Panc1 (cell line): ENCODE data around the gene SERTAD1. TPM values are rescaled to one million over a fixed set of nuclear protein-coding genes. Genes with fewer than 3 reads are reported as not detected.

ENCODE experiments used
- ATAC-seq: fragments of 200-7000 bp; cut with Tn5 transposase; 2 replicates; pipeline ENCODE4 v1.9.1; 2020; ENCODE audit warnings: mild to moderate bottlenecking, moderate library complexity
- BruUV-seq: library from RNA; stranded (reverse); fragments of 400-500 nt; replicated peaks from 2 replicates; lab custom pipeline; 2021; lab: Mats Ljungman, UMichigan
- CTCF ChIA-PET: fragments of 300-600 bp; sonication (Branson Sonifier 250); formaldehyde crosslinking; loops from one replicate; lab custom pipeline; 2022; ENCODE audit warnings: antibody characterized with exemption; lab: Charles Lee
- POLR2A ChIA-PET: fragments of 300-600 bp; sonication (Branson Sonifier 250); formaldehyde crosslinking; loops from one replicate; lab custom pipeline; 2022; ENCODE audit warnings: antibody characterized with exemption; lab: Charles Lee
- DNase-seq: peaks from one replicate; pipeline ENCODE4 v3.0.0-alpha.2; 2010; ENCODE audit warnings: low read depth, low spot score
- H3K27ac ChIP-seq: 2 replicates; pipeline ENCODE4 v1.5.1; 2011; ENCODE audit warnings: mild to moderate bottlenecking, low read length, inconsistent platforms
- H3K27me3 ChIP-seq: fragments of 200-500 bp; sonication (Bioruptor generic); 2 replicates; pipeline ENCODE4 v1.6.0; 2014; ENCODE audit warnings: low read length, inconsistent platforms; ENCODE audit not compliant: control insufficient read depth, insufficient read depth
- H3K36me3 ChIP-seq: fragments of 200-500 bp; sonication (Bioruptor generic); 2 replicates; pipeline ENCODE4 v1.5.1; 2014; ENCODE audit warnings: inconsistent platforms, mild to moderate bottlenecking, low read length, moderate library complexity; ENCODE audit not compliant: control insufficient read depth, insufficient read depth
- H3K4me1 ChIP-seq: 2 replicates; pipeline ENCODE4 v1.5.1; 2011; ENCODE audit warnings: inconsistent platforms, mild to moderate bottlenecking, low read length, moderate library complexity; ENCODE audit not compliant: control insufficient read depth, insufficient read depth
- H3K4me3 ChIP-seq, 2 experiments: 2 replicates each; pipeline ENCODE4 v1.5.1; 2011 to 2012; ENCODE audit warnings: low read depth in 2 of 2, low read length in 2 of 2, mild to moderate bottlenecking in 2 of 2, inconsistent platforms in 1 of 2, moderate library complexity in 1 of 2
- H3K9me3 ChIP-seq: fragments of 200-500 bp; sonication (Bioruptor generic); 2 replicates; pipeline ENCODE4 v1.5.1; 2014; ENCODE audit warnings: low read depth, mild to moderate bottlenecking, inconsistent platforms, low read length, moderate library complexity; ENCODE audit not compliant: control insufficient read depth, insufficient read depth
- POLR2AphosphoS5 ChIP-seq: IDR thresholded peaks from 2 replicates; pipeline ENCODE4 v1.6.1; 2012; ENCODE audit warnings: mild to moderate bottlenecking, low read depth, low read length, moderate library complexity
- SIN3A ChIP-seq: IDR thresholded peaks from 2 replicates; pipeline ENCODE4 v1.6.1; 2012; ENCODE audit warnings: low read depth, mild to moderate bottlenecking, low read length, moderate library complexity, borderline replicate concordance; ENCODE audit not compliant: insufficient read depth
- TCF7L2 ChIP-seq: IDR thresholded peaks from 2 replicates; pipeline ENCODE4 v1.6.1; 2011; ENCODE audit warnings: mild to moderate bottlenecking, low read depth, low read length, inconsistent platforms
- in situ Hi-C: cut with HindIII; loops from 2 replicates; pipeline ENCODE4 v1.10.0; 2016; ENCODE audit warnings: low sequenced_read_pairs, low pct_unique_long_range_greater_than_20kb
- intact Hi-C: fragments of 100-400 bp; cut with micrococcal nuclease; formaldehyde crosslinking; loops from one replicate; pipeline ENCODE4 v1.10.0; 2022; ENCODE audit not compliant: unreplicated experiment
- total RNA-seq: library from RNA; stranded (reverse); gene quantifications from one replicate; pipeline ENCODE4 v1.2.1, GENCODE V29; 2021; ENCODE audit not compliant: unreplicated experiment
- TF ChIP-seq, protein P1 (sequence below), 2 experiments: IDR thresholded peaks; 2 replicates each; pipeline ENCODE4 v1.6.1; 2011 to 2012; ENCODE audit warnings: low read depth in 2 of 2, control low read depth in 1 of 2, low read length in 1 of 2, mild to moderate bottlenecking in 1 of 2, moderate library complexity in 1 of 2; ENCODE audit not compliant: insufficient read depth in 1 of 2
- TF ChIP-seq, protein P2 (sequence below): fragments of 450-650 bp; IDR thresholded peaks from 2 replicates; pipeline ENCODE4 v1.5.1; 2017; ENCODE audit warnings: mild to moderate bottlenecking

SERTAD1 gene
- total RNA-seq, 1 experiment from 2014 or later = 13.4 TPM

DNA sequence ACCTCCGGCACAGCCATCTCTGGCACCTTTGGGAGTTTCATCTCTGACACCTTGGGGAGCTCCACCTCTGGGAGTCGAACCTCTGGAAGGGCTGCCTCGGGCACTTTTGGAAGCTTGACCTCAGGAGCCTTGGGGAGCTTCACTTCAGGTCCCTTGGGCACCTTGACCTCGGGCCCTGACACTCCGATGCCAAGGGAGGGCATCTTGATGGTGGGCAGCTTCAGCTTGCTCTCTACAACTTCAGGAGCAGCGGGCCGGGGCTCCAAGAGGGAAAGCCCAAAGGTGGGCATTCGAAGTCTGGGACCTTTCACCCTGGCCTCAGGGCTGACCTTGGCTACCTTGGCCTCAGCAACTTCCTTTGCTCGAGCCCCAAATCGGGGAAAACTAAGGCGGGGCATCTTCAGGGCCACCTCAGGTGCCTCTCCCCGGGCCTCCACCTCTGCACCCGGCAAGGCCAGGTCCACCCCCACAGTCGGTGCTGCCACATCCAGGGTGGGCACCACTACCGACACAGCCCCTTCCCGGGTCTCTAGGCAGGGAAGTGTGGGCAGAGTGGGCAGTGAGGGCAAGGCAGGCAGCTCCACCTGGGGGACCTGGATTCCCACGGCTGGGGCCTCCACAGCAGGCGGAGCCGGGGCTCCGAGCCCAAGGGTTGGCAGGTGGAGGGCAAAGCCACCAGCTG lies 28.8 kb downstream of the SERTAD1 start:
- CTCF ChIA-PET = interaction anchor here (0.5 kb wide), 1 partner anchor 20 kb away, joined by 3 read pairs; no protein-coding TSS in a partner anchor
- no TSS peak for BruUV-seq
- in situ Hi-C loops = no loop called here

DNA sequence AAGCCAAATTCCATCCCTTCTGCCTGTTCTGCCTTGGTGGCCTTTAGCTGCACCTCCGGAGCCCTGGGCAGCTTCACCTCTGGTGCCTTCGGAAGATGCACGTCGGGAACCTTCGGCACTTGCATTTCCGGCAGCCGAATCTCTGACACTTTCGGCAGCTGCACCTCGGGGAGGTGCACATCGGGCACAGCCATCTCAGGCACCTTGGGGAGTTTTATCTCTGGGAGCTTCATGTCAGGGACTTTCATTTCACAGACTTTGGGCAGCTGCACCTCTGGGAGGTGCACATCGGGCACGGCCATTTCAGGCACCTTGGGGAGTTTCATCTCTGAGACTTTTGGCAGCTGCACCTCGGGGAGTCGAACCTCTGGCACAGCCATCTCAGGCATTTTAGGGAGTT lies 29.8 kb downstream of the SERTAD1 start:
- intact Hi-C loops (no loop called here), in situ Hi-C loops (no loop called here)
- BruUV-seq = no TSS peak
- POLR2A ChIA-PET = no interaction called here
- H3K27ac ChIP-seq = no peak overlapping the region
- no peaks in the 10 kb centered on the region for H3K9me3 ChIP-seq
- no peak overlapping the region for H3K4me3 ChIP-seq
- no peaks in the 10 kb centered on the region for H3K36me3 ChIP-seq
- CTCF ChIA-PET = no interaction called here
- no peaks in the 10 kb centered on the region for H3K4me1 ChIP-seq
- no peaks in the 10 kb centered on the region for H3K27me3 ChIP-seq
- TF ChIP-seq TCF7L2 = no peak
- no peak for DNase-seq
- ATAC-seq = no peak

More for the DNA sequence above, 28.8 kb downstream of the SERTAD1 start:
- POLR2A ChIA-PET = no interaction called here
- no peak overlapping the region for H3K4me3 ChIP-seq
- no peaks in the 10 kb centered on the region for H3K4me1 ChIP-seq
- DNase-seq = no peak
- intact Hi-C loops = no loop called here
- no peak for ATAC-seq
- H3K27ac ChIP-seq = no peak overlapping the region
- no peaks in the 10 kb centered on the region for H3K36me3 ChIP-seq
- H3K27me3 ChIP-seq = no peaks in the 10 kb centered on the region
- TF ChIP-seq, protein P1, sequence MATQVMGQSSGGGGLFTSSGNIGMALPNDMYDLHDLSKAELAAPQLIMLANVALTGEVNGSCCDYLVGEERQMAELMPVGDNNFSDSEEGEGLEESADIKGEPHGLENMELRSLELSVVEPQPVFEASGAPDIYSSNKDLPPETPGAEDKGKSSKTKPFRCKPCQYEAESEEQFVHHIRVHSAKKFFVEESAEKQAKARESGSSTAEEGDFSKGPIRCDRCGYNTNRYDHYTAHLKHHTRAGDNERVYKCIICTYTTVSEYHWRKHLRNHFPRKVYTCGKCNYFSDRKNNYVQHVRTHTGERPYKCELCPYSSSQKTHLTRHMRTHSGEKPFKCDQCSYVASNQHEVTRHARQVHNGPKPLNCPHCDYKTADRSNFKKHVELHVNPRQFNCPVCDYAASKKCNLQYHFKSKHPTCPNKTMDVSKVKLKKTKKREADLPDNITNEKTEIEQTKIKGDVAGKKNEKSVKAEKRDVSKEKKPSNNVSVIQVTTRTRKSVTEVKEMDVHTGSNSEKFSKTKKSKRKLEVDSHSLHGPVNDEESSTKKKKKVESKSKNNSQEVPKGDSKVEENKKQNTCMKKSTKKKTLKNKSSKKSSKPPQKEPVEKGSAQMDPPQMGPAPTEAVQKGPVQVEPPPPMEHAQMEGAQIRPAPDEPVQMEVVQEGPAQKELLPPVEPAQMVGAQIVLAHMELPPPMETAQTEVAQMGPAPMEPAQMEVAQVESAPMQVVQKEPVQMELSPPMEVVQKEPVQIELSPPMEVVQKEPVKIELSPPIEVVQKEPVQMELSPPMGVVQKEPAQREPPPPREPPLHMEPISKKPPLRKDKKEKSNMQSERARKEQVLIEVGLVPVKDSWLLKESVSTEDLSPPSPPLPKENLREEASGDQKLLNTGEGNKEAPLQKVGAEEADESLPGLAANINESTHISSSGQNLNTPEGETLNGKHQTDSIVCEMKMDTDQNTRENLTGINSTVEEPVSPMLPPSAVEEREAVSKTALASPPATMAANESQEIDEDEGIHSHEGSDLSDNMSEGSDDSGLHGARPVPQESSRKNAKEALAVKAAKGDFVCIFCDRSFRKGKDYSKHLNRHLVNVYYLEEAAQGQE (IDR thresholded peaks at IDR 0.05; ENCODE audit: insufficient read depth in 1 of 2, low read depth in 2 of 2, low read length in 1 of 2) = no peak
- TF ChIP-seq TCF7L2 (no peak), POLR2AphosphoS5 (no peak), SIN3A (no peak)
- TF ChIP-seq, protein P2, sequence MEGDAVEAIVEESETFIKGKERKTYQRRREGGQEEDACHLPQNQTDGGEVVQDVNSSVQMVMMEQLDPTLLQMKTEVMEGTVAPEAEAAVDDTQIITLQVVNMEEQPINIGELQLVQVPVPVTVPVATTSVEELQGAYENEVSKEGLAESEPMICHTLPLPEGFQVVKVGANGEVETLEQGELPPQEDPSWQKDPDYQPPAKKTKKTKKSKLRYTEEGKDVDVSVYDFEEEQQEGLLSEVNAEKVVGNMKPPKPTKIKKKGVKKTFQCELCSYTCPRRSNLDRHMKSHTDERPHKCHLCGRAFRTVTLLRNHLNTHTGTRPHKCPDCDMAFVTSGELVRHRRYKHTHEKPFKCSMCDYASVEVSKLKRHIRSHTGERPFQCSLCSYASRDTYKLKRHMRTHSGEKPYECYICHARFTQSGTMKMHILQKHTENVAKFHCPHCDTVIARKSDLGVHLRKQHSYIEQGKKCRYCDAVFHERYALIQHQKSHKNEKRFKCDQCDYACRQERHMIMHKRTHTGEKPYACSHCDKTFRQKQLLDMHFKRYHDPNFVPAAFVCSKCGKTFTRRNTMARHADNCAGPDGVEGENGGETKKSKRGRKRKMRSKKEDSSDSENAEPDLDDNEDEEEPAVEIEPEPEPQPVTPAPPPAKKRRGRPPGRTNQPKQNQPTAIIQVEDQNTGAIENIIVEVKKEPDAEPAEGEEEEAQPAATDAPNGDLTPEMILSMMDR = no peak
- no peaks in the 10 kb centered on the region for H3K9me3 ChIP-seq

DNA sequence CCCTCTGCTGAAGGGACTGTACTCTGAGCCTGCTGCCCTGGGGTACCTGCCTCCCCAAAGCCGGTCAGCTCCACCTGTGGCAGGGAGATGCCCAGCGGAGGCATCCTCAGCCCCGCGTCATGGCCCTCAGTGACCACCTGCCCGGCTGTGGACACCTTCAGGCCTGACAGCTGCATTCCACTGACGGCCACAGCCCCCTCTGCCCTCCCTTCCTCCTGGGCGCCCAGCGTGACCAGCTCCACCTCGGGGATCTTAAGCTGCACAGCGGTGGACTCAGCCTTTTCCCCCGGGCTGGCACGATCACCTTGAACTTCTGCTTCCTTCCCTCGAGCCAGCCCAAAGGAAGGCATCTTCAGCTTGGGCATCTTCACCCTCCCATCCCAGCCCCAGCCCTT lies 31.0 kb downstream of the SERTAD1 start:
- ChIA-PET CTCF (no interaction called here), POLR2A (no interaction called here)
- H3K27ac ChIP-seq = no peak overlapping the region
- in situ Hi-C loops (no loop called here), intact Hi-C loops (no loop called here)
- no peaks in the 10 kb centered on the region for H3K9me3 ChIP-seq
- BruUV-seq = no TSS peak
- no peaks in the 10 kb centered on the region for H3K4me1 ChIP-seq
- ATAC-seq (no peak), DNase-seq (no peak)
- no peak overlapping the region for H3K4me3 ChIP-seq
- no peaks in the 10 kb centered on the region for H3K27me3 ChIP-seq
- H3K36me3 ChIP-seq = no peaks in the 10 kb centered on the region
- no peak for TF ChIP-seq TCF7L2
- no peak for TF ChIP-seq SIN3A
- TF ChIP-seq, protein P2 = no peak
- TF ChIP-seq, protein P1 (IDR thresholded peaks at IDR 0.05; ENCODE audit: insufficient read depth in 1 of 2, low read depth in 2 of 2, low read length in 1 of 2) = no peak
- no peak for TF ChIP-seq POLR2AphosphoS5
